HG02852 (cell line): Measurements from ENCODE around the gene SLC9A9.
A peak's percentile ranks its signal among the peaks of the same experiment; 100 is the strongest.
"Not testable (repeated sequence)": the region's sequence is repeated elsewhere in the genome, so short reads cannot be mapped to it uniquely, and the experiment has no call there.

Experiments
- ATAC-seq: cut with Tn5 transposase; IDR thresholded peaks from one replicate; pipeline ENCODE4 v1.9.1; 2021; ENCODE audit warnings: mild to moderate bottlenecking, moderate library complexity; ENCODE audit not compliant: unreplicated experiment

Gene SLC9A9

GRCh38 chr3:143811602-143812001, 36.7 kb downstream of the SLC9A9 start:
- no peak for ATAC-seq

GRCh38 chr3:143810953-143811265, 37.4 kb downstream of the SLC9A9 start:
- peak; percentile 46 for ATAC-seq

- ATAC-seq, result no peak
These were observed 37.9 kb downstream of the SLC9A9 start for GRCh38 chr3:143810166-143810952.

GRCh38 chr3:143809121-143809621, 39.1 kb downstream of the SLC9A9 start:
- no peak for ATAC-seq

GRCh38 chr3:143808030-143808429, 40.2 kb downstream of the SLC9A9 start:
- no peak for ATAC-seq

GRCh38 chr3:143806038-143806437, 42.2 kb downstream of the SLC9A9 start:
- no peak for ATAC-seq

- ATAC-seq, result not testable (repeated sequence)
These were observed 42.8 kb downstream of the SLC9A9 start for GRCh38 chr3:143805476-143805875.

GRCh38 chr3:143801046-143801445, 47.2 kb downstream of the SLC9A9 start:
- not testable (repeated sequence) for ATAC-seq

- not testable (repeated sequence) for ATAC-seq
These were observed 50.1 kb downstream of the SLC9A9 start for GRCh38 chr3:143798151-143798550.

- peak; percentile 56 for ATAC-seq
These were observed 52.4 kb downstream of the SLC9A9 start for GRCh38 chr3:143795874-143796273.

GRCh38 chr3:143794793-143795462, 53.3 kb downstream of the SLC9A9 start:
- ATAC-seq, result no peak

- no peak for ATAC-seq
These were observed 54.3 kb downstream of the SLC9A9 start for GRCh38 chr3:143793971-143794370.

GRCh38 chr3:143791386-143791785, 56.9 kb downstream of the SLC9A9 start:
- no peak for ATAC-seq

GRCh38 chr3:143786219-143787191, 61.8 kb downstream of the SLC9A9 start:
- no peak for ATAC-seq

- no peak for ATAC-seq
These were observed 63.8 kb downstream of the SLC9A9 start for GRCh38 chr3:143784446-143784845.

GRCh38 chr3:143783851-143784370, 64.4 kb downstream of the SLC9A9 start:
- no peak for ATAC-seq

- peak; percentile 91 for ATAC-seq
These were observed 72.8 kb downstream of the SLC9A9 start for GRCh38 chr3:143775459-143775858.

- ATAC-seq, result no peak
These were observed 76.3 kb downstream of the SLC9A9 start for GRCh38 chr3:143771939-143772338.

- no peak for ATAC-seq
These were observed 77.0 kb downstream of the SLC9A9 start for GRCh38 chr3:143771258-143771657.

GRCh38 chr3:143770391-143770790, 77.9 kb downstream of the SLC9A9 start:
- no peak for ATAC-seq

- ATAC-seq, result no peak
These were observed 78.7 kb downstream of the SLC9A9 start for GRCh38 chr3:143769616-143770015.
